GM06990 (cell line): ENCODE results near the gene LHCGR.
"Not testable (repeated sequence)": the region's sequence is repeated elsewhere in the genome, so short reads cannot be mapped to it uniquely, and the experiment has no call there.

ENCODE experiments used
- DNase-seq: peaks from one replicate; pipeline ENCODE4 v3.0.0-alpha.2; 2011; ENCODE audit not compliant: insufficient read length; ENCODE audit errors: extremely low read depth
- H3K27me3 ChIP-seq: replicated peaks from 2 replicates; pipeline ENCODE4 v1.6.0; 2011; ENCODE audit warnings: low read length; ENCODE audit not compliant: control insufficient read depth, insufficient read depth
- H3K36me3 ChIP-seq: 2 replicates; pipeline ENCODE4 v1.5.1; 2011; ENCODE audit warnings: low read length; ENCODE audit not compliant: control insufficient read depth, insufficient read depth
- H3K4me3 ChIP-seq: replicated peaks from 2 replicates; pipeline ENCODE4 v1.5.1; 2011; ENCODE audit warnings: low read depth, mild to moderate bottlenecking, control low read depth, low read length
- TF ChIP-seq, protein P1 (sequence below): IDR thresholded peaks from 2 replicates; pipeline ENCODE4 v1.5.1; 2011; ENCODE audit warnings: low read length, control low read depth, mild to moderate bottlenecking, inconsistent platforms; ENCODE audit not compliant: insufficient read depth, poor library complexity, severe bottlenecking

The LHCGR gene

DNA sequence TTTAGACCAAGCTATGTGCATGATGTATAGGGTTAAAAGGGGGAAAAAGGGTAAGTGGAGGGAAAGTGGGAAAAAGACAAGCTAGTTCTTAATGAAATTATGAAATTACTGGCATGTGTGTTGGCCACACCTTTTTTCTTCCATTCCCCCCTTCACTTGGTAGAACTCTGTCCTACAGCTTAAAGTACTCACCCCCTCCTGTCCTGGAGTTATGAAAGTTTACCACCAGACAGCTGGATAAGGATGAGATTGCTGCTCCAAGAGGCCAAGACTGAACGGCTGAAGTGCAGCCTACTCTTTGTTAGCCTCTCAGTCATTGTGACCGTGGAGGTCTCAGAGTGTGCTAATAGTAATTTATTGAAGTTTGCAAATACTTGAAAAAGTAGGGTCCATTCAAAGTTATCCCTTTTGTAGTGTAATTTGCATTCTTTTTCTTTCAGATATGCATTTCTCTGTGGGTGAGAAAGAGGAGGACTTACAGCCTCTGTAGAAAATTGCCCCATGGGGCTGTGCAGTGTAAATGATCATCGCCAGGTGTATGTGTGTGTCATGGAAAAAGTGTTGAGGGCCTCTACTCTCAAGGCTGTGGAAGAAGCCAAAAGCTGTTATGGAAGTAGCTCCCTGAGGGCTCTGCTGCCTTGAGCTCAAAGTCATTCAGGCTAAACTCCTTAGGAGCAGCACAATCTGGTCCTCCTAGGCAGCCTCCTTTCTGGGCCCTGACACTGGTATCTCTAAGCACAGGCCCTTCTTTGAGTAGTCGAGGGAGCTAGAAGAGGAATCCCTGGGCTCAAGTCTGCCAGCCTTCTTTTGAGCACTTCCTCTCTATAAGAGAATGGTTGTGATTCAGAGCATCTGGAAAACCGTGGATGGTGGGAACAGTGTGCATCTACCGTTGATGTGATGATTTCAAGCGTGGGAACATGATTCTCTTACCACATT lies 46.2 kb downstream of the LHCGR start:
- TF ChIP-seq, protein P1, sequence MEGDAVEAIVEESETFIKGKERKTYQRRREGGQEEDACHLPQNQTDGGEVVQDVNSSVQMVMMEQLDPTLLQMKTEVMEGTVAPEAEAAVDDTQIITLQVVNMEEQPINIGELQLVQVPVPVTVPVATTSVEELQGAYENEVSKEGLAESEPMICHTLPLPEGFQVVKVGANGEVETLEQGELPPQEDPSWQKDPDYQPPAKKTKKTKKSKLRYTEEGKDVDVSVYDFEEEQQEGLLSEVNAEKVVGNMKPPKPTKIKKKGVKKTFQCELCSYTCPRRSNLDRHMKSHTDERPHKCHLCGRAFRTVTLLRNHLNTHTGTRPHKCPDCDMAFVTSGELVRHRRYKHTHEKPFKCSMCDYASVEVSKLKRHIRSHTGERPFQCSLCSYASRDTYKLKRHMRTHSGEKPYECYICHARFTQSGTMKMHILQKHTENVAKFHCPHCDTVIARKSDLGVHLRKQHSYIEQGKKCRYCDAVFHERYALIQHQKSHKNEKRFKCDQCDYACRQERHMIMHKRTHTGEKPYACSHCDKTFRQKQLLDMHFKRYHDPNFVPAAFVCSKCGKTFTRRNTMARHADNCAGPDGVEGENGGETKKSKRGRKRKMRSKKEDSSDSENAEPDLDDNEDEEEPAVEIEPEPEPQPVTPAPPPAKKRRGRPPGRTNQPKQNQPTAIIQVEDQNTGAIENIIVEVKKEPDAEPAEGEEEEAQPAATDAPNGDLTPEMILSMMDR, result no peak

DNA sequence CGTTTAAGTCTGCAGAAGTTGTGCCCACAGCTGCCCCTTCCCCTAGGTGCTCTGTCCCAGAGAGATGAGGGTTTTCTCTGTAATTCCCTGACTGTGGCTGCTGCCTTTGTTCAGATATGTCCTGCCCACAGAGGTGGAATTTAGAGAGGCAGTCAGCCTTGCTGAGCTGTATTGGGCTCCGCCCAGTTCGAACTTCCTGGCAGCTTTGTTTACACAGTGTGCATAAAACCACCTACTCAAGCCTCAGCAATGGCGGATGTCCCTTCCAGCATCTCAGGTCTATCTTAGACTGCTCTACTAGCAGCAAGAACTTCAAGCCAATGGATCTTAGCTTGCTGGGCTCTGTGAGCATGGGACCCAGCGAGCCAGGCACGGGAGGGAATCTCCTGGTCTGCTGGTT lies 48.1 kb downstream of the LHCGR start:
- H3K27me3 ChIP-seq, result no peaks in the 10 kb centered on the region
- H3K4me3 ChIP-seq, result no peak overlapping the region
- TF ChIP-seq, protein P1, result no peak
- DNase-seq, result no peak
- H3K36me3 ChIP-seq, result no peaks in the 10 kb centered on the region

More for the DNA sequence above, 46.2 kb downstream of the LHCGR start:
- Histone ChIP-seq H3K4me3 (no peak overlapping the region), H3K36me3 (no peaks in the 10 kb centered on the region), H3K27me3 (no peaks in the 10 kb centered on the region)
- no peak for DNase-seq

DNA sequence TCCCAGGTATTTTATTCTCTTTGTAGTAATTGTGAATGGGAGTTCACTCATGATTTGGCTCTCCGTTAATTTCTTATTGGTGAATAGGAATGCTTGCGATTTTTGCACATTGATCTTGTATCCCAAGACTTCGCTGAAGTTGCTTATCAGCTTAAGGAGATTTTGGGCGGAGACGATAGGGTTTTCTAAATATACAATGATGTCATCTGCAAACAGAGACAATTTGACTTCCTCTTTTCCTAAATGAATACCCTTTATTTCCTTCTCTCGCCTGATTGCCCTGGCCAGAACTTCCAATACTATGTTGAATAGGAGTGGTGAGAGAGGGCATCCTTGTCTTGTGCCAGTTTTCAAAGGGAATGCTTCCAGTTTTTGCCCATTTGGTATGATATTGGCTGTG lies 51.9 kb downstream of the LHCGR start:
- H3K4me3 ChIP-seq, H3K36me3 ChIP-seq, H3K27me3 ChIP-seq, DNase-seq: not testable (repeated sequence)

DNA sequence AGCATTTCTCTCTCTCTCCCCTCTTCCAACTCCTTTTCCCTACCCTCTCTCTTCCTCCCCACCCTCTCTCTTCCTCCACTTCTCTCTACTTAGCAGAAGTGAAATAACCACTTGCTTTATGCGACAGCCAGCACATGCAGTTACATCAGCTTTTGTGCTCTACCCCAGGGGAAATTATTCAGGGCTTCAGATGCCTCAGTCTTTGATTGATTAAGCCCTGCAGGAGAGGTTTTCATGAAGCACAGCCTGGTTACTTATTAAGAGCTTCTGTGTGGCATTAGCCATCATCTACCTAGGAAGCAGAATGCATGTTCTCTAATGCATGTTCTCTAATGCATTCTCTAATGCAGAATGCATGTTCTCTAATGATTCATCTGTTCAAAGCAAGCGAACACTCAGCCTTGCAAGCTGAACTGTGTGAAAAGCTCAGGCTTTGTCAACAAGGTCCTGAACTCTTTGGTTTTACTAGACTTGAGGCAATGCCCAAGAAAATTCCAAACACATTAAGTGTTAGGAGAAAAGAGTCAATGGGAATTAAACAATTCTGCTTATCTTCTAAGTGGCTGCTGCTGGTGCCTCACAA lies 56.1 kb downstream of the LHCGR start:
- DNase-seq, result no peak
- Histone ChIP-seq H3K4me3 (no peak overlapping the region), H3K36me3 (no peaks in the 10 kb centered on the region), H3K27me3 (no peaks in the 10 kb centered on the region; the same call in 1 of the 2 replicates)
- TF ChIP-seq, protein P1, result no peak

DNA sequence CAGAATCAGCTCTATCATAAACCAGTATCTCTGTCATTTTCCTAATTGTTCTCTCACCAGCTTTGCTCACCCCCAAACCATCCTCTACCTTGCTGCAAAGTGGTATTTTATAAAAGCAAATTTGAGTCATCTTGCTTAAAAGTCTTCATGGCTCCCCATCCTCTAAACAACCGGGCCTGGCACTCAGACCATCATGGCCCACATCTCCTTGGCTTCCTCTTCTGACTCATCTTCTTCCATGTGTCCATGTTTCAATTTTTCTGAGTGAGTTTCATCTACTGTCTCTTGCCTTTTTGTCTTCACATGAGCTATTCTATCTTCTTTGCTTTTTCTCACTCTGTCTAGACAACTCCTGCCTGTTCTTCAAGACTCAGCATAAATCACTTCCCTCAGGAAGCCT lies 58.6 kb downstream of the LHCGR start:
- Histone ChIP-seq H3K27me3 (no peaks in the 10 kb centered on the region; the same call in 1 of the 2 replicates), H3K4me3 (no peak overlapping the region), H3K36me3 (no peaks in the 10 kb centered on the region)
- no peak for DNase-seq
- TF ChIP-seq, protein P1, result no peak

DNA sequence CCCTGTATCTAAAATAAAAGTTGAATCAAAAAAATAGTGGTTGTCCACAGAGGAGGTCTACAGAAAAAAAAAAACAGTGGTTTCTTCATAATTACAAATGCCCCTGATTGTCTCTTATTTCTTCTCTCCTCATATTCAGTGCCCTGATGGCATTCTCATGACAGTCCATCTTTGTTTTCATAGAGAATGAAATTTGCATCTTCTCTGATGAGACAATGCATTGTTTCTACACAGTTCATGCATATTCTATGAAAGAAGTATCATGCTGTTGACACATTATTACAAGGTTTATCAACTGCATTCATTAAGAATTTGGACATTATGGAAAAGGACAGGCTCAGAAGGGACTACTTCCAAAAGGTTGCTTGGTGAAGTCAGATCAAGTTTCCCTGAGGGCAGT lies 59.5 kb downstream of the LHCGR start:
- Histone ChIP-seq H3K4me3 (no peak overlapping the region), H3K36me3 (no peaks in the 10 kb centered on the region), H3K27me3 (no peaks in the 10 kb centered on the region; the same call in 1 of the 2 replicates)
- TF ChIP-seq, protein P1, result no peak
- no peak for DNase-seq
